Natural killer cell (primary cell): Measurements from ENCODE around the gene MRM2. TPM values are rescaled to one million over a fixed set of nuclear protein-coding genes. Genes with fewer than 3 reads are reported as not detected.

Source experiments
- ATAC-seq, 3 donors: fragments of 150-1000 bp in 2 of 3; fragments of 200-7000 bp in 1 of 3; cut with Tn5 transposase; 1 replicate in 1 of 3; 2 replicates in 2 of 3; pipeline ENCODE4 v1.10.0; 2021; ENCODE audit warnings: mild to moderate bottlenecking in 2 of 3, moderate library complexity in 2 of 3
- DNase-seq, 2 donors: peaks; one replicate each; pipeline versions ENCODE4 v3.0.0 to v3.0.0-alpha.2; 2013 to 2021; ENCODE audit warnings: mixed read lengths in 1 of 2
- H3K27ac ChIP-seq: one replicate; pipeline ENCODE4 v1.5.1; 2013; ENCODE audit warnings: mild to moderate bottlenecking, low read length
- H3K27me3 ChIP-seq: one replicate; pipeline ENCODE4 v1.6.1; 2013; ENCODE audit warnings: low read length; ENCODE audit not compliant: control insufficient read depth, insufficient read depth
- H3K36me3 ChIP-seq: one replicate; pipeline ENCODE4 v1.6.1; 2013; ENCODE audit warnings: low read length; ENCODE audit not compliant: control insufficient read depth, insufficient read depth
- H3K4me1 ChIP-seq: one replicate; pipeline ENCODE4 v1.6.1; 2013; ENCODE audit warnings: low read length; ENCODE audit not compliant: control insufficient read depth, insufficient read depth
- H3K4me3 ChIP-seq: one replicate; pipeline ENCODE4 v1.5.1; 2013; ENCODE audit warnings: low read length
- H3K9me3 ChIP-seq: one replicate; pipeline ENCODE4 v1.6.1; 2013; ENCODE audit warnings: low read length; ENCODE audit not compliant: control insufficient read depth, insufficient read depth
- H3K27ac Mint-ChIP-seq, 2 donors: one replicate each; pipeline ENCODE4 v1.8.0; 2022; ENCODE audit warnings: mild to moderate bottlenecking in 2 of 2, mixed read lengths in 2 of 2, moderate library complexity in 1 of 2
- H3K27me3 Mint-ChIP-seq, 2 donors: one replicate each; pipeline ENCODE4 v1.8.0; 2022; ENCODE audit warnings: low read depth in 2 of 2, mixed read lengths in 2 of 2
- H3K36me3 Mint-ChIP-seq: one replicate; pipeline ENCODE4 v1.8.0; 2022; ENCODE audit warnings: mixed read lengths
- H3K4me1 Mint-ChIP-seq, 2 donors: one replicate each; pipeline ENCODE4 v1.8.0; 2022; ENCODE audit warnings: mixed read lengths in 2 of 2
- H3K4me3 Mint-ChIP-seq: one replicate; pipeline ENCODE4 v1.8.0; 2022; ENCODE audit warnings: mild to moderate bottlenecking, moderate library complexity, mixed read lengths
- H3K9me3 Mint-ChIP-seq, 2 donors: one replicate each; pipeline ENCODE4 v1.8.0; 2022; ENCODE audit warnings: mixed read lengths in 2 of 2
- WGBS: methylation state at CpG from one replicate; pipeline ENCODE4 v1.1.7; 2013; ENCODE audit warnings: missing lambda C conversion rate; ENCODE audit not compliant: insufficient coverage; 5-methylcytosine and 5-hydroxymethylcytosine counted together
- intact Hi-C: fragments of 100-400 bp; cut with micrococcal nuclease; formaldehyde crosslinking; loops from one replicate; pipeline ENCODE4 v1.14.2; 2022
- total RNA-seq, 4 donors: library from RNA; stranded (reverse); fragments of 120-200 nt in 1 of 4; gene quantifications; one replicate each; pipeline versions ENCODE4 v1.2.3 to v1.2.4, GENCODE V29; 2013 to 2022
- TF ChIP-seq, protein P1 (sequence below): fragments of 200-600 bp; IDR thresholded peaks from one replicate; pipeline ENCODE4 v1.8.0; 2022; ENCODE audit warnings: antibody characterized with exemption

Gene MRM2
- total RNA-seq, 3 donors from 2014 or later (not counting 1 experiment from before 2014, with no cell fraction given) = 7.9 to 12.0 (median 10.0) TPM

DNA sequence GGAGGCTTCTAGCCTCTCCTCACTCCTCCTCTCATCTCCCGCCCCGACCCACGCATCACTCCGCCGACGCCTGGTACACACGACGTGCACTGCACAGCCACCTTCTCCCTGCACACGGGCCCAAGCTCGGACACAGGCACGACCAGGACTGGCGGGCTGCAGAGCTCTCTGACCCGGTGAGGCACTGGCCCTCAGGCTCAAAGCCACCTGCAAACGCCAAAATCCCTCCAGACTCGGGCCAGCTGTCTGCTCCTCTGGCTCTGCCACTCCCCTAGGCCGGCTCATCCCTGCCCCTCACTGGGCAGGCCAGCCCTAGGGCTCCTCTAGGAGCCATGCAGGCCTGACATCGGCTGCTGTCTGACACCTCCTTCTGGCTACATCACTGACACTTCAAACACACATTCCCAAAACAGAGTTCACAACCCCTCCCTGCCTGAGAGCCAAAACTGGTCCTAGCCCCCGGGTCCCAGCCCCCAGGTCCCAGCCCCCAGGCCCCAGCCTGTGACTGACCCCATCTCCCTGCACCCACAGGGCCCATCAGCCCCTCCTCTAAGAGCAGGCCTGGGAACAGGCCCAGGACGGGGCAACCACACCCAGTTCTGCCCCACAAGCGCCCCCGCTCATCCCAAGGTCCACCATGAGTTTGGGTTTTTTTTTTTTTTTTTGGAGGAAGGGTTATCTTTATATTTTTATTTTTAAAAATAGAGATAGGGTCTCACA, 44.4 kb downstream of the MRM2 start:
- H3K9me3 ChIP-seq = peaks cover 4% of the 10 kb centered on the region
- 96% methylated on average over 19 of the region's 21 CpGs for WGBS
- intact Hi-C loops = no loop called here
- ATAC-seq (no peak), DNase-seq (no peak)
- H3K36me3 ChIP-seq = peaks cover 13% of the 10 kb centered on the region
- Mint-ChIP-seq H3K27ac (no peak overlapping the region), H3K27me3 (no peaks in the 10 kb centered on the region), H3K4me3 (no peak overlapping the region), H3K36me3 (no peaks in the 10 kb centered on the region), H3K9me3 (no peaks in the 10 kb centered on the region), H3K4me1 (no peaks in the 10 kb centered on the region)
- no peak overlapping the region for H3K27ac ChIP-seq
- H3K4me3 ChIP-seq = no peak overlapping the region
- no peaks in the 10 kb centered on the region for H3K27me3 ChIP-seq
- TF ChIP-seq, protein P1, sequence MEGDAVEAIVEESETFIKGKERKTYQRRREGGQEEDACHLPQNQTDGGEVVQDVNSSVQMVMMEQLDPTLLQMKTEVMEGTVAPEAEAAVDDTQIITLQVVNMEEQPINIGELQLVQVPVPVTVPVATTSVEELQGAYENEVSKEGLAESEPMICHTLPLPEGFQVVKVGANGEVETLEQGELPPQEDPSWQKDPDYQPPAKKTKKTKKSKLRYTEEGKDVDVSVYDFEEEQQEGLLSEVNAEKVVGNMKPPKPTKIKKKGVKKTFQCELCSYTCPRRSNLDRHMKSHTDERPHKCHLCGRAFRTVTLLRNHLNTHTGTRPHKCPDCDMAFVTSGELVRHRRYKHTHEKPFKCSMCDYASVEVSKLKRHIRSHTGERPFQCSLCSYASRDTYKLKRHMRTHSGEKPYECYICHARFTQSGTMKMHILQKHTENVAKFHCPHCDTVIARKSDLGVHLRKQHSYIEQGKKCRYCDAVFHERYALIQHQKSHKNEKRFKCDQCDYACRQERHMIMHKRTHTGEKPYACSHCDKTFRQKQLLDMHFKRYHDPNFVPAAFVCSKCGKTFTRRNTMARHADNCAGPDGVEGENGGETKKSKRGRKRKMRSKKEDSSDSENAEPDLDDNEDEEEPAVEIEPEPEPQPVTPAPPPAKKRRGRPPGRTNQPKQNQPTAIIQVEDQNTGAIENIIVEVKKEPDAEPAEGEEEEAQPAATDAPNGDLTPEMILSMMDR = no peak
- no peaks in the 10 kb centered on the region for H3K4me1 ChIP-seq

DNA sequence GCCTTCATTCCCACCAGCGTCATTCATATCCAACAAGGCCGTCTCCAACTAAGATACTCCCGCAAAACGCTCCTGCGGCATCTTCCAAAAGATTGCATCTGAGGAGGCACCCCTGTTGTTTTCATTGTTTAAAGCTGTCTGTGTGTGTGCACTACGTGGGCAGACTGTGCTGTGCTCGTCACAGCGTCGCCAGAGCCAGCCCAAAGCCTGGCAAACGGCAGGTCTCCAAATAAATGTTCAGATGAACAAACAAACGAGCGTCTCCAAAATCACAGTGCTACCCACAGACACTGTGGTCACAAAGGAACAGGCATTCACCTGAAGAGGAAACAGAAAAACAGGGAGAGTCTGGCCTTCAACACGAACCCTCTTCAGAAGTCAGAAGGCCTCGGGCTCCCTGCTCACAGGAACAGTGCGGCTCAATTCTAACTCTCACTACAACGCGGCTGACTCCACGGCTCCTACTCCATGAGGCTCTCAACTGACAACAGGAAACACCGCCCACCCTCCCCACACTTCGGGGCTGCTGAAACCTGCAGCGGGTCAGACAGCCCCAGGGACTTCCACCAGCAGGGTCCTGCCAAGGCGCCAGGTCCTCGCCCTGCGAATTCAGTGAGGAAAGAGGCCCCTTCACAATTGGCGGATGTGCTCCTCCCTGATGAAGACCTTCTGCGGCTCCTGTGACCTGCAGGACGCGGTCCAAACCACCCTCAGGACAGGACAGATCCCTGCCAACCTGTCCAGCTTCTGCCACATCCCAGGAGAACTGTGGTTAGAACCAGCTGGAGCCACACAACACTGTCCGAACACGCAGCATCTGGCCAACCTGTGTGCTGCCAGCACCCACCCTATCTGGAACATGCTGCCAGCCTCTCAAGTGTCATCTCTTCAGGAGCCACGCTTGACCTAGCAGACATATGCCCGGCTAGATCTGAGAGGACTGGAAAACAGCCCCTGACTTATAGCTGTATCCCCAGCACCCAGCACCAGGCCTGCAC, 45.3 kb downstream of the MRM2 start:
- no peak for ATAC-seq
- peaks cover 4% of the 10 kb centered on the region for H3K9me3 ChIP-seq
- no peak overlapping the region for H3K4me3 ChIP-seq
- Mint-ChIP-seq H3K27ac (no peak overlapping the region), H3K4me1 (no peaks in the 10 kb centered on the region), H3K36me3 (no peaks in the 10 kb centered on the region), H3K27me3 (no peaks in the 10 kb centered on the region), H3K9me3 (no peaks in the 10 kb centered on the region), H3K4me3 (no peak overlapping the region)
- peaks cover 13% of the 10 kb centered on the region for H3K36me3 ChIP-seq
- H3K4me1 ChIP-seq = no peaks in the 10 kb centered on the region
- TF ChIP-seq, protein P1 = no peak
- H3K27ac ChIP-seq = no peak overlapping the region
- no peak for DNase-seq
- 93% methylated on average over 32 of the region's 32 CpGs for WGBS
- intact Hi-C loops = no loop called here
- no peaks in the 10 kb centered on the region for H3K27me3 ChIP-seq

DNA sequence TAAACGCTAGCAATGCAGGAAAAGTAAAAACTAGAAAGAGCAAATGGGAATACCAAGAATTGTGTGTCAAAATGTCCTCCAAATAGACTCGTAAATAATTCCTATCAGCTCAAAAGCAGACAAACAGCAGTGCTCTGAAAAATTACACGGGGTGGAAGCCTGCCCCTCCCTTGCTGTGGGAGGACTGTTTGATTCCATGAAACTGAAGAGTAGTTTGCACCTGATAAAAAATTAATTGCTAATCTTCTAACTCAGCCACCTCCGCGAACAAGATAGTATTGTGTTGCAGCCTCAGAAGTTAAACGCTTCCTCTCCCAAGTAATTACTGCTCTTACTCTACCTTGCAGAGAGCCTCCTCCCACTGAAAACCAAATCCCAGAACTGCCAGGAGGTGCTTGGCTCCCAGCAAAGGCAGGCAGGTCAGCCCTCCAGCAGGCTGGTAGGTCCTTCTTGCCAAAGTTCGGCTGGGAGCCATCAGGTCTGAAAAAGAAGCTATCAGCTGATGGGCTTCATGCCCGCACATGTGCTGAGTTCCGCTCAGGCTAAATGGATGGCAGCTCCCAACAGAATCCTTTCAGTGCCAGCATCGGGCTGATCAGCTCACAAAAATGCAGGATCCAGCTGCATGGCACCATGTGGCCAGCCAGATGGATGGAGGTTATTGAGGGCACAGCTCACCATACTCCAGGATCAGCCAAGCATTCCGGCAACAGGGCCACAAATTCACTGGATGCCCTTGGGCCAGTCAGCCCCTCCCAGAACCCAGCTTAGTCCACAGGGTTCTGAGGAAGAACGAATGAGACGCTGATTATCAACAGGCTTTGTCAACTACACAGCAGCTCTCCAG, 46.4 kb downstream of the MRM2 start:
- no peaks in the 10 kb centered on the region for H3K27me3 ChIP-seq

More for the DNA sequence above, 46.4 kb downstream of the MRM2 start:
- Mint-ChIP-seq H3K36me3 (no peaks in the 10 kb centered on the region), H3K4me1 (no peaks in the 10 kb centered on the region), H3K4me3 (no peak overlapping the region), H3K27ac (no peak overlapping the region), H3K9me3 (no peaks in the 10 kb centered on the region), H3K27me3 (no peaks in the 10 kb centered on the region)
- Histone ChIP-seq H3K4me3 (no peak overlapping the region), H3K27ac (no peak overlapping the region), H3K9me3 (peaks cover 4% of the 10 kb centered on the region), H3K36me3 (peaks cover 13% of the 10 kb centered on the region), H3K4me1 (no peaks in the 10 kb centered on the region)
- ATAC-seq (no peak), DNase-seq (no peak)
- TF ChIP-seq, protein P1 = no peak
- WGBS = 98% methylated on average over 13 of the region's 13 CpGs
- intact Hi-C loops = no loop called here
